IMR-90 (cell line): ENCODE data around the gene CYB5RL. TPM values are rescaled to one million over a fixed set of nuclear protein-coding genes. Genes with fewer than 3 reads are reported as not detected.

Source experiments
- ATAC-seq: fragments of 200-7000 bp; cut with Tn5 transposase; 2 replicates; pipeline ENCODE4 v1.9.1; 2020; ENCODE audit warnings: low read depth, mild to moderate bottlenecking, moderate library complexity
- BruUV-seq: library from RNA; stranded (reverse); fragments of 400-500 nt; replicated peaks from 2 replicates; lab custom pipeline; 2021; lab: Mats Ljungman, UMichigan
- CTCF ChIA-PET: fragments of 300-600 bp; formaldehyde crosslinking; extraction: SDS; loops from one replicate; lab custom pipeline; 2021; ENCODE audit warnings: antibody characterized with exemption; lab: Yijun Ruan, JAX
- POLR2A ChIA-PET: fragments of 300-600 bp; sonication (Branson Sonifier 250); formaldehyde crosslinking; loops from one replicate; lab custom pipeline; 2022; ENCODE audit warnings: antibody characterized with exemption; ENCODE audit not compliant: unreplicated experiment; lab: Charles Lee
- DNase-seq: peaks from one replicate; pipeline ENCODE4 v3.0.0; 2013
- H2AFZ ChIP-seq: replicated peaks from 2 replicates; pipeline ENCODE3; 2013; ENCODE audit warnings: low read length, mild to moderate bottlenecking; ENCODE audit not compliant: poor library complexity
- H2AK5ac ChIP-seq: 2 replicates; pipeline ENCODE4 v1.6.1; 2013; ENCODE audit warnings: low read depth, low read length, inconsistent platforms
- H2AK9ac ChIP-seq: replicated peaks from 2 replicates; pipeline ENCODE3; 2013; ENCODE audit warnings: mild to moderate bottlenecking, low read depth, low read length, moderate library complexity; ENCODE audit not compliant: poor library complexity
- H2BK120ac ChIP-seq: 2 replicates; pipeline ENCODE4 v1.6.1; 2013; ENCODE audit warnings: low read depth, low read length, inconsistent platforms
- H2BK15ac ChIP-seq: 3 replicates; pipeline ENCODE4 v1.6.1; 2013; ENCODE audit warnings: low read depth, low read length, inconsistent platforms
- H2BK20ac ChIP-seq: 2 replicates; pipeline ENCODE4 v1.6.1; 2013; ENCODE audit warnings: low read depth, mild to moderate bottlenecking, inconsistent platforms, low read length, moderate library complexity
- H2BK5ac ChIP-seq: 2 replicates; pipeline ENCODE4 v1.6.1; 2013; ENCODE audit warnings: mild to moderate bottlenecking, low read depth, low read length, inconsistent platforms; ENCODE audit not compliant: poor library complexity, severe bottlenecking
- H3K14ac ChIP-seq: replicated peaks from 2 replicates; pipeline ENCODE4 v1.6.1; 2013; ENCODE audit warnings: low read depth, low read length, inconsistent platforms
- H3K18ac ChIP-seq: 2 replicates; pipeline ENCODE4 v1.6.1; 2013; ENCODE audit warnings: low read depth, low read length, control low read depth
- H3K23ac ChIP-seq: 2 replicates; pipeline ENCODE4 v1.6.1; 2013; ENCODE audit warnings: low read depth, low read length, inconsistent platforms
- H3K27ac ChIP-seq: 2 replicates; pipeline ENCODE4 v1.5.1; 2013; ENCODE audit warnings: mild to moderate bottlenecking, control low read depth, low read length; ENCODE audit not compliant: insufficient read depth
- H3K27me3 ChIP-seq: 2 replicates; pipeline ENCODE4 v1.6.1; 2013; ENCODE audit warnings: low read length; ENCODE audit not compliant: control insufficient read depth, insufficient read depth
- H3K36me3 ChIP-seq: 2 replicates; pipeline ENCODE4 v1.6.1; 2013; ENCODE audit warnings: low read length, mixed read lengths; ENCODE audit not compliant: control insufficient read depth, insufficient read depth
- H3K4ac ChIP-seq: 2 replicates; pipeline ENCODE4 v1.6.1; 2013; ENCODE audit warnings: low read depth, low read length, inconsistent platforms
- H3K4me1 ChIP-seq: 2 replicates; pipeline ENCODE4 v1.6.1; 2013; ENCODE audit warnings: low read length, mixed read lengths; ENCODE audit not compliant: control insufficient read depth, insufficient read depth
- H3K4me2 ChIP-seq: 2 replicates; pipeline ENCODE4 v1.6.1; 2013; ENCODE audit warnings: low read depth, mild to moderate bottlenecking, control low read depth, low read length, moderate library complexity
- H3K4me3 ChIP-seq: 2 replicates; pipeline ENCODE4 v1.5.1; 2013; ENCODE audit warnings: low read depth, mild to moderate bottlenecking, control low read depth, low read length, moderate library complexity; ENCODE audit not compliant: insufficient read depth
- H3K56ac ChIP-seq: 2 replicates; pipeline ENCODE4 v1.6.1; 2013; ENCODE audit warnings: low read length, inconsistent platforms; ENCODE audit not compliant: insufficient read depth; ENCODE audit errors: extremely low read depth
- H3K79me1 ChIP-seq, 2 experiments: 2 replicates each; pipeline ENCODE4 v1.6.1; 2013; ENCODE audit warnings: low read length in 2 of 2, inconsistent platforms in 1 of 2, low read depth in 1 of 2
- H3K9ac ChIP-seq: 2 replicates; pipeline ENCODE4 v1.6.1; 2013; ENCODE audit warnings: low read depth, low read length, control low read depth
- H3K9me1 ChIP-seq: 2 replicates; pipeline ENCODE4 v1.6.1; 2013; ENCODE audit warnings: low read length, inconsistent platforms; ENCODE audit not compliant: insufficient read depth
- H3K9me3 ChIP-seq: 2 replicates; pipeline ENCODE4 v1.6.1; 2013; ENCODE audit warnings: low read length; ENCODE audit not compliant: control insufficient read depth, insufficient read depth
- H4K20me1 ChIP-seq: 2 replicates; pipeline ENCODE4 v1.6.1; 2013; ENCODE audit warnings: low read length, inconsistent platforms; ENCODE audit not compliant: insufficient read depth
- H4K5ac ChIP-seq: 2 replicates; pipeline ENCODE4 v1.6.1; 2013; ENCODE audit warnings: mild to moderate bottlenecking, low read depth, low read length, control low read depth
- H4K8ac ChIP-seq, 2 experiments: 2 replicates each; pipeline ENCODE4 v1.6.1; 2013; ENCODE audit warnings: low read depth in 2 of 2, low read length in 2 of 2, control low read depth in 1 of 2, inconsistent platforms in 1 of 2
- H4K91ac ChIP-seq: 2 replicates; pipeline ENCODE4 v1.6.1; 2013; ENCODE audit warnings: low read depth, low read length, inconsistent platforms; ENCODE audit not compliant: insufficient read depth
- BHLHE40 ChIP-seq: fragments of 150-350 bp; IDR thresholded peaks from 2 replicates; pipeline ENCODE4 v1.6.1; 2016; ENCODE audit warnings: mild to moderate bottlenecking, low read depth, low read length
- CEBPB ChIP-seq: IDR thresholded peaks from 2 replicates; pipeline ENCODE4 v1.6.1; 2012; ENCODE audit warnings: low read depth, low read length, improper control_type of control experiment
- CHD1 ChIP-seq: IDR thresholded peaks from 2 replicates; pipeline ENCODE4 v1.6.1; 2012; ENCODE audit warnings: low read depth, low read length, improper control_type of control experiment
- FOS ChIP-seq: fragments of 150-350 bp; IDR thresholded peaks from 2 replicates; pipeline ENCODE4 v1.6.1; 2016; ENCODE audit warnings: low read depth, low read length
- MAFK ChIP-seq: IDR thresholded peaks from 2 replicates; pipeline ENCODE4 v1.6.1; 2012; ENCODE audit warnings: low read depth, low read length, improper control_type of control experiment
- MAZ ChIP-seq: IDR thresholded peaks from 2 replicates; pipeline ENCODE4 v1.6.1; 2012; ENCODE audit warnings: low read depth, mild to moderate bottlenecking, low read length, improper control_type of control experiment, moderate library complexity, borderline replicate concordance
- MXI1 ChIP-seq: IDR thresholded peaks from 2 replicates; pipeline ENCODE4 v1.6.1; 2012; ENCODE audit warnings: low read depth, mild to moderate bottlenecking, low read length, moderate library complexity, borderline replicate concordance
- NFE2L2 ChIP-seq: fragments of 150-350 bp; IDR thresholded peaks from 2 replicates; pipeline ENCODE4 v1.6.1; 2016; ENCODE audit warnings: low read depth, mild to moderate bottlenecking, low read length
- POLR2A ChIP-seq: IDR thresholded peaks from 2 replicates; pipeline ENCODE4 v1.6.1; 2012; ENCODE audit warnings: mild to moderate bottlenecking, low read depth, low read length
- RAD21 ChIP-seq: IDR thresholded peaks from 2 replicates; pipeline ENCODE4 v1.6.1; 2012; ENCODE audit warnings: low read length, improper control_type of control experiment
- RCOR1 ChIP-seq: IDR thresholded peaks from 2 replicates; pipeline ENCODE4 v1.6.1; 2012; ENCODE audit warnings: mild to moderate bottlenecking, low read length, improper control_type of control experiment; ENCODE audit not compliant: insufficient replicate concordance
- SMC3 ChIP-seq: fragments of 150-350 bp; IDR thresholded peaks from 2 replicates; pipeline ENCODE4 v1.6.1; 2016; ENCODE audit warnings: low read depth, mild to moderate bottlenecking, antibody characterized with exemption, low read length, moderate library complexity
- WGBS, 2 experiments: methylation state at CpG; one replicate each; pipeline versions ENCODE4 v1.1.5 to v1.1.7; 2013; ENCODE audit warnings: missing lambda C conversion rate in 2 of 2; ENCODE audit not compliant: insufficient read length in 1 of 2; ENCODE audit errors: extremely low coverage in 2 of 2; 5-methylcytosine and 5-hydroxymethylcytosine counted together
- dilution Hi-C: fragments of 300-500 bp; cut with HindIII; formaldehyde crosslinking; loops from one replicate; pipeline ENCODE4 v1.14.3; 2018; ENCODE audit warnings: low sequenced_read_pairs; ENCODE audit not compliant: unreplicated experiment
- in situ Hi-C: fragments of 300-500 bp; cut with MboI; formaldehyde crosslinking; loops from 3 replicates; pipeline ENCODE4 v1.14.3; 2019; ENCODE audit warnings: low sequenced_read_pairs, inconsistent platforms, mixed read lengths
- intact Hi-C: fragments of 100-400 bp; cut with micrococcal nuclease; formaldehyde crosslinking; loops from 2 replicates; pipeline ENCODE4 v1.10.0; 2022
- polyA plus RNA-seq, 3 experiments: library from polyadenylated mRNA; depleted of rRNA; stranded (reverse); fragments of >200 nt; gene quantifications; 2 replicates each; pipeline ENCODE4 v1.2.3, GENCODE V29; 2012; ENCODE audit warnings: low replicate concordance in 1 of 3
- total RNA-seq: library from RNA; depleted of rRNA; stranded (reverse); fragments of >200 nt; gene quantifications from 2 replicates; pipeline ENCODE4 v1.2.3, GENCODE V29; 2012
- TF ChIP-seq, protein P1 (sequence below): conservative IDR thresholded peaks from 2 replicates; pipeline ENCODE4 v1.5.1; 2012; ENCODE audit warnings: mild to moderate bottlenecking, low read depth, low read length, improper control_type of control experiment
- TF ChIP-seq, protein P2 (sequence below): fragments of 150-350 bp; IDR thresholded peaks from 2 replicates; pipeline ENCODE4 v1.6.1; 2017; ENCODE audit warnings: mild to moderate bottlenecking, antibody characterized with exemption, low read length, low read depth

The CYB5RL gene
- total and polyA plus RNA-seq, 2 of the 4 experiments (the other 2 are of a cell fraction), result 3.8 to 4.3 TPM

DNA sequence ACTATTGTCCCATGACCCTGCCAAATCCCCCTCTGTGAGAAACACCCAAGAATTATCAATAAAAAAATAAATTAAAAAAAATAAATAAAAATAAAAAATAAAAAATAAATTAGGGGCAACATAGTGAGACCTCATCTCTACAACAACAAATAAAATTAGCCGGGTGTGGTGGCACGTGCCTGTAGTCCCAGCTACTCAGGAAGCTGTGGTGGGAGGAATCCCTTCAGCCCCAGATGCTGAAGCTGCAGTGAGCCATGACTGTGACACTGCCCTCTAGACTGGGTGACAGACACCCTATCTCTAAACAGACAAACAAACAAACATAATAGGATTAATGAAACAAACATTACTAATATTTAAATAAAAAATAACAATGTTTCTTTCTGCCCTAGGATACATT lies 34.5 kb upstream of the CYB5RL start:
- H3K4me2 ChIP-seq, result no peak overlapping the region
- dilution Hi-C loops, result no loop called here
- H4K5ac ChIP-seq, result no peak overlapping the region
- WGBS, 2 experiments, result no CpG with 5 or more reads among the region's 2 CpGs
- no TSS peak for BruUV-seq
- ChIA-PET POLR2A (no interaction called here), CTCF (no interaction called here)
- H3K27ac ChIP-seq, result no peak overlapping the region
- H4K8ac ChIP-seq, result no peak overlapping the region
- no peak overlapping the region for H4K91ac ChIP-seq
- no peak overlapping the region for H3K4me3 ChIP-seq
- H3K79me1 ChIP-seq, result no peaks in the 10 kb centered on the region
- H3K36me3 ChIP-seq, result peaks cover 29% of the 10 kb centered on the region
- no peak overlapping the region for H2AK5ac ChIP-seq
- H3K27me3 ChIP-seq, result no peaks in the 10 kb centered on the region
- H2AK9ac ChIP-seq, result no peak overlapping the region
- peaks cover 14% of the 10 kb centered on the region; the same call in 1 of the 2 replicates for H3K9me1 ChIP-seq
- H3K14ac ChIP-seq, result no peak overlapping the region
- no peak overlapping the region for H2BK120ac ChIP-seq
- H3K4me1 ChIP-seq, result peaks cover 9% of the 10 kb centered on the region; the same call in 1 of the 2 replicates
- H3K4ac ChIP-seq, result no peak overlapping the region
- no peaks in the 10 kb centered on the region for H4K20me1 ChIP-seq
- TF ChIP-seq MXI1 (no peak), SMC3 (no peak), RAD21 (no peak), NFE2L2 (no peak), BHLHE40 (no peak), FOS (no peak), MAFK (no peak), CHD1 (no peak), CEBPB (no peak), RCOR1 (no peak), POLR2A (no peak), MAZ (no peak)
- TF ChIP-seq, protein P1, sequence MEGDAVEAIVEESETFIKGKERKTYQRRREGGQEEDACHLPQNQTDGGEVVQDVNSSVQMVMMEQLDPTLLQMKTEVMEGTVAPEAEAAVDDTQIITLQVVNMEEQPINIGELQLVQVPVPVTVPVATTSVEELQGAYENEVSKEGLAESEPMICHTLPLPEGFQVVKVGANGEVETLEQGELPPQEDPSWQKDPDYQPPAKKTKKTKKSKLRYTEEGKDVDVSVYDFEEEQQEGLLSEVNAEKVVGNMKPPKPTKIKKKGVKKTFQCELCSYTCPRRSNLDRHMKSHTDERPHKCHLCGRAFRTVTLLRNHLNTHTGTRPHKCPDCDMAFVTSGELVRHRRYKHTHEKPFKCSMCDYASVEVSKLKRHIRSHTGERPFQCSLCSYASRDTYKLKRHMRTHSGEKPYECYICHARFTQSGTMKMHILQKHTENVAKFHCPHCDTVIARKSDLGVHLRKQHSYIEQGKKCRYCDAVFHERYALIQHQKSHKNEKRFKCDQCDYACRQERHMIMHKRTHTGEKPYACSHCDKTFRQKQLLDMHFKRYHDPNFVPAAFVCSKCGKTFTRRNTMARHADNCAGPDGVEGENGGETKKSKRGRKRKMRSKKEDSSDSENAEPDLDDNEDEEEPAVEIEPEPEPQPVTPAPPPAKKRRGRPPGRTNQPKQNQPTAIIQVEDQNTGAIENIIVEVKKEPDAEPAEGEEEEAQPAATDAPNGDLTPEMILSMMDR, result no peak
- TF ChIP-seq, protein P2, sequence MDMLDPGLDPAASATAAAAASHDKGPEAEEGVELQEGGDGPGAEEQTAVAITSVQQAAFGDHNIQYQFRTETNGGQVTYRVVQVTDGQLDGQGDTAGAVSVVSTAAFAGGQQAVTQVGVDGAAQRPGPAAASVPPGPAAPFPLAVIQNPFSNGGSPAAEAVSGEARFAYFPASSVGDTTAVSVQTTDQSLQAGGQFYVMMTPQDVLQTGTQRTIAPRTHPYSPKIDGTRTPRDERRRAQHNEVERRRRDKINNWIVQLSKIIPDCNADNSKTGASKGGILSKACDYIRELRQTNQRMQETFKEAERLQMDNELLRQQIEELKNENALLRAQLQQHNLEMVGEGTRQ, result no peak
- no peak overlapping the region for H2BK20ac ChIP-seq
- H2BK15ac ChIP-seq, result no peak overlapping the region
- H2BK5ac ChIP-seq, result no peak overlapping the region
- intact Hi-C loops, result no loop called here
- no peak overlapping the region for H3K9ac ChIP-seq
- H3K18ac ChIP-seq, result no peak overlapping the region
- no peaks in the 10 kb centered on the region for H3K9me3 ChIP-seq
- in situ Hi-C loops, result no loop called here
- no peak overlapping the region for H3K56ac ChIP-seq
- no peak for DNase-seq
- no peak for ATAC-seq
- no peak overlapping the region for H2AFZ ChIP-seq
- no peak overlapping the region for H3K23ac ChIP-seq
